SK-N-SH (cell line): Measurements from ENCODE around the gene LRTM2. TPM values are rescaled to one million over a fixed set of nuclear protein-coding genes. Genes with fewer than 3 reads are reported as not detected.

ENCODE experiments used
- CTCF ChIA-PET: fragments of 300-600, 350-600 bp; formaldehyde crosslinking; extraction: SDS; loops from one replicate; lab custom pipeline; 2021; lab: Yijun Ruan, JAX
- POLR2A ChIA-PET: fragments of 350-600 bp; sonication (Branson Sonifier 250); formaldehyde crosslinking; extraction: SDS; loops from one replicate; lab custom pipeline; 2020; ENCODE audit warnings: antibody characterized with exemption, inconsistent platforms; lab: Yijun Ruan, JAX
- DNase-seq: peaks from one replicate; pipeline ENCODE4 v3.0.0; 2012
- H2AFZ ChIP-seq: fragments of 200-600 bp; sonication (generic); 2 replicates; pipeline ENCODE4 v1.8.1; 2016; ENCODE audit warnings: antibody characterized with exemption, mild to moderate bottlenecking, low read depth
- H3F3A ChIP-seq: fragments of 200-600 bp; sonication (generic); replicated peaks from 2 replicates; pipeline ENCODE3; 2016; ENCODE audit warnings: antibody characterized with exemption, mild to moderate bottlenecking; ENCODE audit not compliant: insufficient read depth
- H3K27ac ChIP-seq, 2 experiments: fragments of 200-500 bp in 1 of 2; fragments of 200-600 bp in 1 of 2; sonication (Bioruptor generic) in 1 of 2; sonication (generic), shearing (Covaris generic) in 1 of 2; 2 replicates each; pipeline versions ENCODE4 v1.5.1 to v1.6.1; 2014 to 2016; ENCODE audit warnings: low read depth in 2 of 2, inconsistent platforms in 1 of 2, low read length in 1 of 2, mild to moderate bottlenecking in 1 of 2, mixed read lengths in 1 of 2
- H3K27me3 ChIP-seq: fragments of 200-600 bp; sonication (generic), shearing (Covaris generic); 2 replicates; pipeline ENCODE4 v1.6.1; 2016; ENCODE audit warnings: mixed run types; ENCODE audit not compliant: insufficient read depth
- H3K36me3 ChIP-seq, 2 experiments: fragments of 200-500 bp in 1 of 2; fragments of 200-600 bp in 1 of 2; sonication (Bioruptor generic) in 1 of 2; sonication (generic) in 1 of 2; replicated peaks in 1 of 2; 2 replicates each; pipeline versions ENCODE3 to v1.5.1; 2014 to 2016; ENCODE audit warnings: low read length in 1 of 2, mild to moderate bottlenecking in 1 of 2; ENCODE audit not compliant: insufficient read depth in 2 of 2, control insufficient read depth in 1 of 2
- H3K4me1 ChIP-seq, 2 experiments: fragments of 200-500 bp in 1 of 2; fragments of 200-600 bp in 1 of 2; sonication (Bioruptor generic) in 1 of 2; sonication (generic), shearing (Covaris generic) in 1 of 2; 2 replicates each; pipeline versions ENCODE4 v1.5.1 to v1.6.1; 2014 to 2016; ENCODE audit warnings: low read depth in 1 of 2, low read length in 1 of 2, mixed run types in 1 of 2; ENCODE audit not compliant: insufficient read depth in 2 of 2, control insufficient read depth in 1 of 2
- H3K4me2 ChIP-seq: fragments of 200-600 bp; sonication (generic), shearing (Covaris generic); 2 replicates; pipeline ENCODE4 v1.6.1; 2017; ENCODE audit warnings: mixed run types
- H3K4me3 ChIP-seq, 2 experiments: fragments of 200-500 bp in 1 of 2; fragments of 200-600 bp in 1 of 2; sonication (Bioruptor generic) in 1 of 2; sonication (generic), shearing (Covaris generic) in 1 of 2; 2 replicates each; pipeline versions ENCODE4 v1.5.1 to v1.8.1; 2014 to 2016; ENCODE audit warnings: low read depth in 2 of 2, inconsistent platforms in 1 of 2, low read length in 1 of 2, mild to moderate bottlenecking in 1 of 2, mixed read lengths in 1 of 2, moderate library complexity in 1 of 2
- H3K79me2 ChIP-seq: fragments of 200-600 bp; sonication (generic); 2 replicates; pipeline ENCODE4 v1.8.1; 2017; ENCODE audit warnings: mild to moderate bottlenecking; ENCODE audit not compliant: insufficient read depth
- H3K9ac ChIP-seq: fragments of 200-600 bp; sonication (generic); 2 replicates; pipeline ENCODE4 v1.6.1; 2017; ENCODE audit warnings: mixed run types
- H3K9me2 ChIP-seq: fragments of 200-600 bp; sonication (generic); 2 replicates; pipeline ENCODE4 v1.6.1; 2017; ENCODE audit warnings: mixed run types
- H3K9me3 ChIP-seq: fragments of 200-600 bp; sonication (generic); 2 replicates; pipeline ENCODE4 v1.6.1; 2017; ENCODE audit warnings: mixed run types, mild to moderate bottlenecking, moderate library complexity
- H4K20me1 ChIP-seq: fragments of 200-600 bp; sonication (generic); 2 replicates; pipeline ENCODE4 v1.6.1; 2017; ENCODE audit warnings: mild to moderate bottlenecking, mixed run types; ENCODE audit not compliant: insufficient read depth
- EP300 ChIP-seq, 2 experiments: IDR thresholded peaks; 2 replicates each; pipeline versions ENCODE4 v1.4.0 to v1.6.1; 2012; ENCODE audit warnings: borderline replicate concordance in 1 of 2, low read depth in 1 of 2, low read length in 1 of 2
- EZH2phosphoT487 ChIP-seq: fragments of 200-600 bp; sonication (generic); IDR thresholded peaks from 2 replicates; pipeline ENCODE4 v1.6.1; 2017; ENCODE audit warnings: low read depth, mixed run types, mild to moderate bottlenecking, antibody characterized with exemption, moderate library complexity, borderline replicate concordance
- FOXJ3 ChIP-seq: sonication (generic); formaldehyde crosslinking; IDR thresholded peaks from 2 replicates; pipeline ENCODE4 v1.5.1; 2020; ENCODE audit warnings: mild to moderate bottlenecking, missing genetic modification reagents
- GABPA ChIP-seq: IDR thresholded peaks from 2 replicates; pipeline ENCODE4 v1.4.0; 2012; ENCODE audit warnings: low read depth, mild to moderate bottlenecking
- GATA2 ChIP-seq: sonication (generic); formaldehyde crosslinking; IDR thresholded peaks from 2 replicates; pipeline ENCODE4 v1.5.0; 2020; ENCODE audit warnings: mild to moderate bottlenecking, missing genetic modification reagents
- MAX ChIP-seq: IDR thresholded peaks from 2 replicates; pipeline ENCODE4 v1.4.0; 2012; ENCODE audit warnings: low read depth
- MEF2A ChIP-seq: IDR thresholded peaks from 2 replicates; pipeline ENCODE4 v1.4.0; 2012; ENCODE audit warnings: low read depth, borderline replicate concordance
- NRF1 ChIP-seq: IDR thresholded peaks from 2 replicates; pipeline ENCODE4 v1.6.1; 2012; ENCODE audit warnings: low read depth, mild to moderate bottlenecking, low read length
- PBX3 ChIP-seq: IDR thresholded peaks from 2 replicates; pipeline ENCODE4; 2012
- RAD21 ChIP-seq: IDR thresholded peaks from 2 replicates; pipeline ENCODE4 v1.6.1; 2012; ENCODE audit warnings: mild to moderate bottlenecking, low read length
- REST ChIP-seq: IDR thresholded peaks from 2 replicates; pipeline ENCODE4 v1.6.1; 2012; ENCODE audit warnings: mild to moderate bottlenecking, low read depth, low read length, moderate library complexity
- RXRA ChIP-seq: IDR thresholded peaks from 2 replicates; pipeline ENCODE4 v1.4.0; 2012; ENCODE audit warnings: low read depth, mild to moderate bottlenecking, borderline replicate concordance
- SIN3A ChIP-seq: IDR thresholded peaks from 2 replicates; pipeline ENCODE4 v1.6.1; 2012; ENCODE audit warnings: low read depth, mild to moderate bottlenecking, low read length, moderate library complexity, borderline replicate concordance
- SMC3 ChIP-seq: IDR thresholded peaks from 2 replicates; pipeline ENCODE4 v1.6.1; 2012; ENCODE audit warnings: low read depth, low read length, improper control_type of control experiment
- TEAD4 ChIP-seq: IDR thresholded peaks from 2 replicates; pipeline ENCODE4 v1.4.0; 2012; ENCODE audit warnings: mild to moderate bottlenecking, borderline replicate concordance; ENCODE audit not compliant: insufficient read depth
- USF1 ChIP-seq: IDR thresholded peaks from 2 replicates; pipeline ENCODE4 v1.4.0; 2012; ENCODE audit warnings: low read depth, borderline replicate concordance
- USF2 ChIP-seq: fragments of 150-350 bp; IDR thresholded peaks from 2 replicates; pipeline ENCODE4 v1.6.1; 2017; ENCODE audit warnings: antibody characterized with exemption, low read length, low read depth, borderline replicate concordance
- YY1 ChIP-seq: IDR thresholded peaks from 2 replicates; pipeline ENCODE4 v1.4.0; 2012; ENCODE audit warnings: low read depth, mild to moderate bottlenecking
- WGBS: methylation state at CpG from one replicate; pipeline ENCODE4 v1.1.6; 2017; ENCODE audit warnings: low lambda C conversion rate; 5-methylcytosine and 5-hydroxymethylcytosine counted together
- polyA plus RNA-seq, 3 experiments: library from polyadenylated mRNA; depleted of rRNA; stranded (reverse); fragments of >200 nt; gene quantifications; 2 replicates each; pipeline ENCODE4 v1.2.3, GENCODE V29; 2012

The LRTM2 gene
- polyA plus RNA-seq, 1 of the 3 experiments (the other 2 are of a cell fraction): not detected

GRCh38 chr12:1878214-1878613, 57.8 kb downstream of the LRTM2 start:
- Histone ChIP-seq H3F3A (no peaks in the 10 kb centered on the region), H3K4me3 (no peak overlapping the region), H3K79me2 (no peaks in the 10 kb centered on the region), H3K27ac (no peak overlapping the region), H3K9ac (no peak overlapping the region), H3K4me2 (no peak overlapping the region), H3K9me3 (no peaks in the 10 kb centered on the region), H3K36me3 (no peaks in the 10 kb centered on the region), H3K9me2 (no peaks in the 10 kb centered on the region), H3K4me1 (peaks cover 0 to 4% of the 10 kb centered on the region in 2 experiments; a peak in 1 of 4 replicates), H3K27me3 (peaks cover 28% of the 10 kb centered on the region; the same call in 1 of the 2 replicates), H2AFZ (no peak overlapping the region), H4K20me1 (no peaks in the 10 kb centered on the region)
- ChIA-PET POLR2A (no interaction called here), CTCF (no interaction called here)
- WGBS: 63% methylated on average over 10 of the region's 10 CpGs
- TF ChIP-seq YY1 (no peak), PBX3 (no peak), GATA2 (CRISPR knock-in tag) (no peak), EZH2phosphoT487 (no peak), EP300 (IDR thresholded peaks at IDR 0.05; ENCODE audit: borderline replicate concordance in 1 of 2, low read depth in 1 of 2, low read length in 1 of 2) (no peak), RAD21 (no peak)
- DNase-seq: peak; percentile 2

GRCh38 chr12:1878695-1879094, 58.3 kb downstream of the LRTM2 start:
- peaks cover 25% of the 10 kb centered on the region; the same call in 1 of the 2 replicates for H3K27me3 ChIP-seq

More at GRCh38 chr12:1878695-1879094, 58.3 kb downstream of the LRTM2 start:
- peak; percentile 12 for DNase-seq
- TF ChIP-seq TEAD4 (no peak), NRF1 (no peak), PBX3 (no peak), FOXJ3 (CRISPR knock-in tag) (no peak), REST (no peak), EZH2phosphoT487 (no peak), GABPA (no peak), SMC3 (no peak), SIN3A (no peak), MEF2A (no peak), RXRA (no peak), USF1 (no peak), MAX (no peak), USF2 (no peak)
- Histone ChIP-seq H3K4me2 (no peak overlapping the region), H3K4me3 (no peak overlapping the region), H4K20me1 (no peaks in the 10 kb centered on the region), H3K79me2 (no peaks in the 10 kb centered on the region), H3K27ac (no peak overlapping the region), H3K9ac (no peak overlapping the region), H2AFZ (no peak overlapping the region), H3F3A (no peaks in the 10 kb centered on the region), H3K9me2 (no peaks in the 10 kb centered on the region), H3K36me3 (no peaks in the 10 kb centered on the region), H3K9me3 (no peaks in the 10 kb centered on the region), H3K4me1 (peaks cover 0 to 1% of the 10 kb centered on the region in 2 experiments; a peak in 1 of 4 replicates)
- CTCF ChIA-PET: no interaction called here
- POLR2A ChIA-PET: no interaction called here
- WGBS: 13% methylated on average over 2 of the region's 5 CpGs
